WTC11 (cell line): ENCODE data around the gene ARL15. TPM values are rescaled to one million over a fixed set of nuclear protein-coding genes. Genes with fewer than 3 reads are reported as not detected.
A peak's percentile ranks its signal among the peaks of the same experiment; 100 is the strongest.

Source experiments
- ATAC-seq: fragments of 200-7000 bp; cut with Tn5 transposase; 2 replicates; pipeline ENCODE4 v1.10.0; 2021; ENCODE audit warnings: mild to moderate bottlenecking, moderate library complexity
- CTCF ChIA-PET: fragments of 300-600 bp; sonication (Branson Sonifier 250); formaldehyde crosslinking; loops from one replicate; lab custom pipeline; 2021; ENCODE audit warnings: antibody characterized with exemption; lab: Charles Lee
- POLR2A ChIA-PET: fragments of 350-600 bp; sonication (Branson Sonifier 250); formaldehyde crosslinking; loops from one replicate; lab custom pipeline; 2021; ENCODE audit warnings: antibody characterized with exemption; lab: Charles Lee
- DNase-seq: peaks from one replicate; pipeline ENCODE4 v3.0.0; 2021; ENCODE audit warnings: low spot score
- H3K27ac Mint-ChIP-seq: 2 replicates; pipeline ENCODE4 v1.8.0; 2021; ENCODE audit warnings: mixed read lengths
- H3K27me3 Mint-ChIP-seq: 2 replicates; pipeline ENCODE4 v1.8.0; 2021; ENCODE audit warnings: low read depth, mild to moderate bottlenecking, moderate library complexity, mixed read lengths
- H3K36me3 Mint-ChIP-seq: 2 replicates; pipeline ENCODE4 v1.8.0; 2021; ENCODE audit warnings: mixed read lengths
- H3K4me1 Mint-ChIP-seq: 2 replicates; pipeline ENCODE4 v1.8.0; 2022; ENCODE audit warnings: mixed read lengths
- H3K4me3 Mint-ChIP-seq: 2 replicates; pipeline ENCODE4 v1.8.0; 2021; ENCODE audit warnings: mild to moderate bottlenecking, moderate library complexity, mixed read lengths
- H3K9me3 Mint-ChIP-seq: 2 replicates; pipeline ENCODE4 v1.8.0; 2021; ENCODE audit warnings: mixed read lengths
- ATF2 ChIP-seq: sonication (generic); formaldehyde crosslinking; IDR thresholded peaks from 2 replicates; pipeline ENCODE4 v1.8.1; 2022; ENCODE audit warnings: low read depth, missing genetic modification reagents, borderline replicate concordance
- CBFB ChIP-seq: sonication (generic); formaldehyde crosslinking; IDR thresholded peaks from 2 replicates; pipeline ENCODE4 v1.8.1; 2022; ENCODE audit warnings: mild to moderate bottlenecking, low read depth, missing genetic modification reagents
- E2F4 ChIP-seq: sonication (generic); formaldehyde crosslinking; IDR thresholded peaks from 2 replicates; pipeline ENCODE4 v1.8.1; 2022; ENCODE audit warnings: low read depth, mild to moderate bottlenecking, moderate library complexity, missing genetic modification reagents, borderline replicate concordance
- ELF4 ChIP-seq: sonication (generic); formaldehyde crosslinking; IDR thresholded peaks from 2 replicates; pipeline ENCODE4 v1.8.1; 2022; ENCODE audit warnings: low read depth, mild to moderate bottlenecking, moderate library complexity, missing genetic modification reagents
- FOXP1 ChIP-seq: sonication (generic); formaldehyde crosslinking; IDR thresholded peaks from 2 replicates; pipeline ENCODE4 v1.8.0; 2022; ENCODE audit warnings: missing genetic modification reagents, mild to moderate bottlenecking, moderate library complexity, borderline replicate concordance
- FOXP4 ChIP-seq: sonication (generic); formaldehyde crosslinking; IDR thresholded peaks from 2 replicates; pipeline ENCODE4 v1.8.0; 2022; ENCODE audit warnings: mild to moderate bottlenecking, missing genetic modification reagents
- GRHL2 ChIP-seq: fragments of 250-450 bp; sonication (Bioruptor Pico); IDR thresholded peaks from 2 replicates; pipeline ENCODE4 v1.8.0; 2022; ENCODE audit warnings: mild to moderate bottlenecking, moderate library complexity; ENCODE audit not compliant: insufficient replicate concordance, severe bottlenecking
- GTF2I ChIP-seq: fragments of 250-450 bp; sonication (Bioruptor Pico); conservative IDR thresholded peaks from 2 replicates; pipeline ENCODE4 v1.4.0; 2021; ENCODE audit warnings: mild to moderate bottlenecking
- IRF2 ChIP-seq: sonication (generic); formaldehyde crosslinking; IDR thresholded peaks from 2 replicates; pipeline ENCODE4 v1.8.0; 2022; ENCODE audit warnings: low read depth, missing genetic modification reagents, borderline replicate concordance
- JAZF1 ChIP-seq: fragments of 250-450 bp; sonication (Bioruptor Pico); IDR thresholded peaks from 2 replicates; pipeline ENCODE4 v1.9.0; 2021; ENCODE audit warnings: moderate library complexity, mild to moderate bottlenecking, inconsistent platforms
- JUN ChIP-seq: sonication (generic); formaldehyde crosslinking; IDR thresholded peaks from 2 replicates; pipeline ENCODE4 v1.8.0; 2023; ENCODE audit warnings: mild to moderate bottlenecking, missing genetic modification reagents
- MAX ChIP-seq: sonication (generic); formaldehyde crosslinking; IDR thresholded peaks from 2 replicates; pipeline ENCODE4 v1.8.0; 2022; ENCODE audit warnings: mild to moderate bottlenecking, missing genetic modification reagents
- MLX ChIP-seq: sonication (generic); formaldehyde crosslinking; IDR thresholded peaks from 2 replicates; pipeline ENCODE4 v1.8.1; 2023; ENCODE audit warnings: mild to moderate bottlenecking, missing genetic modification reagents, moderate library complexity
- MYBL2 ChIP-seq: sonication (generic); formaldehyde crosslinking; IDR thresholded peaks from 2 replicates; pipeline ENCODE4 v1.8.1; 2023; ENCODE audit warnings: mild to moderate bottlenecking, moderate library complexity, missing genetic modification reagents
- NFYB ChIP-seq: sonication (generic); formaldehyde crosslinking; conservative IDR thresholded peaks from 2 replicates; pipeline ENCODE4 v1.8.0; 2022; ENCODE audit warnings: low read depth, missing genetic modification reagents
- SMAD4 ChIP-seq: sonication (generic); formaldehyde crosslinking; IDR thresholded peaks from 2 replicates; pipeline ENCODE4 v1.8.0; 2022; ENCODE audit warnings: mild to moderate bottlenecking, missing genetic modification reagents
- SOX15 ChIP-seq: fragments of 250-450 bp; sonication (Bioruptor Pico); IDR thresholded peaks from 2 replicates; pipeline ENCODE4 v1.9.0; 2021; ENCODE audit warnings: mild to moderate bottlenecking
- TCF7 ChIP-seq: sonication (generic); formaldehyde crosslinking; IDR thresholded peaks from 2 replicates; pipeline ENCODE4 v1.8.0; 2022; ENCODE audit warnings: mild to moderate bottlenecking, low read depth, missing genetic modification reagents, moderate library complexity
- TEAD1 ChIP-seq: sonication (generic); formaldehyde crosslinking; IDR thresholded peaks from 2 replicates; pipeline ENCODE4 v1.8.0; 2022; ENCODE audit warnings: mild to moderate bottlenecking, missing genetic modification reagents
- TEAD4 ChIP-seq: sonication (generic); formaldehyde crosslinking; IDR thresholded peaks from 2 replicates; pipeline ENCODE4 v1.8.0; 2022; ENCODE audit warnings: mild to moderate bottlenecking, missing genetic modification reagents
- ZNF671 ChIP-seq: fragments of 250-450 bp; sonication (Bioruptor Pico); IDR thresholded peaks from 2 replicates; pipeline ENCODE4 v1.8.0; 2021; ENCODE audit warnings: mild to moderate bottlenecking
- total RNA-seq: library from RNA; stranded (reverse); gene quantifications from 3 replicates; pipeline ENCODE4 v1.2.3, GENCODE V29; 2021
- TF ChIP-seq, protein P1 (sequence below): sonication (generic); formaldehyde crosslinking; IDR thresholded peaks from 2 replicates; pipeline ENCODE4 v1.8.1; 2023; ENCODE audit warnings: mild to moderate bottlenecking, missing genetic modification reagents
- TF ChIP-seq, protein P2 (sequence below): sonication (generic); formaldehyde crosslinking; conservative IDR thresholded peaks from 2 replicates; pipeline ENCODE4 v1.8.1; 2022; ENCODE audit warnings: mild to moderate bottlenecking, missing genetic modification reagents
- TF ChIP-seq, protein P3 (sequence below): fragments of 250-450 bp; sonication (Bioruptor Pico); conservative IDR thresholded peaks from 2 replicates; pipeline ENCODE4 v1.9.0; 2021; ENCODE audit warnings: mild to moderate bottlenecking

Gene ARL15
- total RNA-seq, 1 experiment from 2014 or later: 20.1 TPM

DNA sequence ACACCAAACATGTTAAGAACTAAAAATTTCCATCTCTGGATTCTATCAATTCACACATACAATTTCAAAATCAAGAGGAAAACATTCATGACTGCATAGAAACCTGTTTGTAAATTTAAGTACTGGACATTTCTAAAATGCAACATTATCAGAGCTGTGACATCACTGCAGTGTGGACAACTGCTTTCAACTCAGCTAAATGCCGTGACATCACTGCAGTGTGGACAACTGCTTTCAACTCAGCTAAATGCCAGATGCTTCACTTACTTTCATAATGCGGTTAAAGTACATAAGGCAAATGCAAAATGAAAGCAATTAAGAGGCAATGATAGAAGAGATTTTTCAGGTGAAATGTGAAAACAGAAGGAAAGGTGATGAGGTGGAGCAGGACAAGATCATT, 161.5 kb downstream of the ARL15 start:
- peaks cover 12% of the 10 kb centered on the region for H3K4me1 Mint-ChIP-seq
- DNase-seq (no peak), ATAC-seq (no peak)
- no peaks in the 10 kb centered on the region for H3K9me3 Mint-ChIP-seq
- H3K27me3 Mint-ChIP-seq: no peaks in the 10 kb centered on the region
- CTCF ChIA-PET: no interaction called here
- no peak for TF ChIP-seq IRF2
- no peak for TF ChIP-seq FOXP4
- TF ChIP-seq, protein P1, sequence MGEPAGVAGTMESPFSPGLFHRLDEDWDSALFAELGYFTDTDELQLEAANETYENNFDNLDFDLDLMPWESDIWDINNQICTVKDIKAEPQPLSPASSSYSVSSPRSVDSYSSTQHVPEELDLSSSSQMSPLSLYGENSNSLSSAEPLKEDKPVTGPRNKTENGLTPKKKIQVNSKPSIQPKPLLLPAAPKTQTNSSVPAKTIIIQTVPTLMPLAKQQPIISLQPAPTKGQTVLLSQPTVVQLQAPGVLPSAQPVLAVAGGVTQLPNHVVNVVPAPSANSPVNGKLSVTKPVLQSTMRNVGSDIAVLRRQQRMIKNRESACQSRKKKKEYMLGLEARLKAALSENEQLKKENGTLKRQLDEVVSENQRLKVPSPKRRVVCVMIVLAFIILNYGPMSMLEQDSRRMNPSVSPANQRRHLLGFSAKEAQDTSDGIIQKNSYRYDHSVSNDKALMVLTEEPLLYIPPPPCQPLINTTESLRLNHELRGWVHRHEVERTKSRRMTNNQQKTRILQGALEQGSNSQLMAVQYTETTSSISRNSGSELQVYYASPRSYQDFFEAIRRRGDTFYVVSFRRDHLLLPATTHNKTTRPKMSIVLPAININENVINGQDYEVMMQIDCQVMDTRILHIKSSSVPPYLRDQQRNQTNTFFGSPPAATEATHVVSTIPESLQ (CRISPR knock-in tag): no peak
- TF ChIP-seq MYBL2 (CRISPR knock-in tag): no peak
- no peak for TF ChIP-seq ZNF671 (CRISPR knock-in tag)
- no peak for TF ChIP-seq GRHL2 (CRISPR knock-in tag)
- TF ChIP-seq SMAD4: no peak
- TF ChIP-seq FOXP1 (CRISPR knock-in tag): no peak
- TF ChIP-seq TCF7 (CRISPR knock-in tag): no peak
- H3K4me3 Mint-ChIP-seq: no peak overlapping the region
- POLR2A ChIA-PET: no interaction called here
- no peaks in the 10 kb centered on the region for H3K36me3 Mint-ChIP-seq
- H3K27ac Mint-ChIP-seq: 0 out of 2 replicates have a peak overlapping the region, but pooled peaks have one; percentile 28

GRCh38 chr5:54148067-54148845, 162.1 kb downstream of the ARL15 start:
- DNase-seq (no peak), ATAC-seq (no peak)
- POLR2A ChIA-PET: no interaction called here
- H3K27ac Mint-ChIP-seq: no peak overlapping the region
- no peaks in the 10 kb centered on the region for H3K27me3 Mint-ChIP-seq
- no peaks in the 10 kb centered on the region for H3K36me3 Mint-ChIP-seq
- CTCF ChIA-PET: no interaction called here
- H3K4me3 Mint-ChIP-seq: no peak overlapping the region
- H3K9me3 Mint-ChIP-seq: no peaks in the 10 kb centered on the region
- H3K4me1 Mint-ChIP-seq: peaks cover 12% of the 10 kb centered on the region
- TF ChIP-seq, protein P2, sequence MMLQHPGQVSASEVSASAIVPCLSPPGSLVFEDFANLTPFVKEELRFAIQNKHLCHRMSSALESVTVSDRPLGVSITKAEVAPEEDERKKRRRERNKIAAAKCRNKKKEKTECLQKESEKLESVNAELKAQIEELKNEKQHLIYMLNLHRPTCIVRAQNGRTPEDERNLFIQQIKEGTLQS: no peak
- TF ChIP-seq, protein P3, sequence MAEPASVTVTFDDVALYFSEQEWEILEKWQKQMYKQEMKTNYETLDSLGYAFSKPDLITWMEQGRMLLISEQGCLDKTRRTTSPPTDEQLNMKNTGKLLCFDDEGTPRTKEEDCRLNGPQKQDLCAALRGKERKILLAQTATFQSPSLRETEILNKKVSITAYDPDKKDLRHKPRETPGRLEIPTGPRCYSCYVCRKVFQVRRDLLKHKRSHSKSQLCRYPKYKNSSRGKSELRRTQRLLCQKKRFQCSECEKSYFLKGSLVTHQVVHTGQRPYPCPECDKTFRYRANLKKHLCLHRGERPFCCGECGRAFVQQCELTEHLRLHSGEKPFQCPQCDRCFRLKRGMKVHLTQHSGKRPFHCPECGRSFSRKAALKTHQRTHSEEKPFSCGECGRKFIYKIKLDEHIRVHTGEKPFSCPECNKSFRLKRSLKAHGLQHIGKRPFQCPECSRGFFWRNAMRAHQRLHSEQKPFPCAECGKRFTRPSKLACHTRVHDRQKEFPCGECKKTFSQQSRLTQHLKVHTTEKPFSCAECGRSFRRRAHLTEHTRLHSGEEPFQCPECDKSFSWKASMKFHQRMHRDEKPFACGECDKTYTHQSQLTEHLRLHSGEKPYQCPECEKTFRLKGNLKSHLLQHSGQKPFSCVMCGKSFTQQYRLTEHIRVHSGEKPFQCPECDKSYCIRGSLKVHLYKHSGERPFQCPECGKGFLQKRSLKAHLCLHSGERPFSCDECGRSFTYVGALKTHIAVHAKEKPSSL: no peak
- TF ChIP-seq ELF4 (CRISPR knock-in tag): no peak
- no peak for TF ChIP-seq NFYB (CRISPR knock-in tag)
- TF ChIP-seq JAZF1: no peak
- TF ChIP-seq MAX (CRISPR knock-in tag): no peak
- TF ChIP-seq JUN (CRISPR knock-in tag): no peak
- no peak for TF ChIP-seq SOX15 (CRISPR knock-in tag)
- no peak for TF ChIP-seq MLX (CRISPR knock-in tag)
- no peak for TF ChIP-seq E2F4 (CRISPR knock-in tag)
- TF ChIP-seq ATF2 (CRISPR knock-in tag): no peak
- TF ChIP-seq CBFB: no peak
- TF ChIP-seq FOXP1 (CRISPR knock-in tag): no peak
- no peak for TF ChIP-seq GTF2I
- TF ChIP-seq TEAD4 (CRISPR knock-in tag): no peak
- TF ChIP-seq TEAD1 (CRISPR knock-in tag): no peak
